Astrocyte (in vitro differentiated cells and primary cell): ENCODE data around the gene CACNA1D.

Experiments used
- CTCF ChIP-seq: IDR thresholded peaks from 2 replicates; pipeline ENCODE4 v1.5.1; 2011; ENCODE audit warnings: low read depth, mild to moderate bottlenecking, inconsistent platforms, low read length, moderate library complexity; ENCODE audit not compliant: insufficient read depth
- EZH2 ChIP-seq: IDR thresholded peaks from 2 replicates; pipeline ENCODE4 v1.6.1; 2012; ENCODE audit warnings: mild to moderate bottlenecking, low read length, inconsistent platforms; ENCODE audit not compliant: insufficient read depth

DNA sequence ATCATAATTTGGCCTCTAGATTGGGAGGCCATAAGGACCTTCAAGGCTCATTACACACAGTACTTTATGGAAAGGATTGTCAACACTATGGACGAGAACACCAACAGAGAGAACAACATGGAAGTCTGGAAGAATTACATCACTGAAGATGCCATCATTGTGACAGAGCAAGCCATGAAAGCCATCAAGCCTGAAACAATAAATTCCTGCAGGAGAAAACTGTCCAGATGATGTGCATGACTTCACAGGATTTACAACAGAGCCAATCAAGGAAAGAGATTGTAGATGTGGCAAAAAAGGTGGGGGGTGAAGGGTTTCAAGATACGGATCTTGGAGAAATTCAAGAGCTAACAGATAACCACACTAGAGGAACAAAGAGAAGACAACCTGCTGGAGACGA is 367.8 kb downstream of the CACNA1D start:
- no peak for TF ChIP-seq EZH2
- no peak for TF ChIP-seq CTCF
